K562 (cell line): ENCODE results near the gene OSBPL3. TPM values are rescaled to one million over a fixed set of nuclear protein-coding genes. Genes with fewer than 3 reads are reported as not detected.

Source experiments
- CEBPB ChIP-seq: fragments of 450-650 bp; IDR thresholded peaks from 2 replicates; pipeline ENCODE4 v1.6.1; 2016; ENCODE audit warnings: missing genetic modification characterization, missing compliant biosample characterization
- CREB3L1 ChIP-seq: fragments of 450-650 bp; IDR thresholded peaks from 2 replicates; pipeline ENCODE4 v1.6.1; 2014; ENCODE audit warnings: low read depth, mild to moderate bottlenecking, moderate library complexity, borderline replicate concordance
- DPF2 ChIP-seq: fragments of 450-650 bp; IDR thresholded peaks from 2 replicates; pipeline ENCODE4 v1.6.1; 2016
- ELF1 ChIP-seq: fragments of 200-800 bp; sonication (Bioruptor generic); IDR thresholded peaks from 2 replicates; pipeline ENCODE4 v1.6.1; 2016; ENCODE audit warnings: missing genetic modification characterization, missing compliant biosample characterization
- RBM25 ChIP-seq: fragments of 200-400 bp; formaldehyde crosslinking; IDR thresholded peaks from 2 replicates; pipeline ENCODE4 v1.6.1; 2018; ENCODE audit warnings: low read length, low read depth, moderate library complexity; ENCODE audit not compliant: severe bottlenecking
- REST ChIP-seq, 2 experiments: fragments of 450-650 bp; formaldehyde crosslinking in 1 of 2; IDR thresholded peaks; 2 replicates each; pipeline versions ENCODE4 v1.4.0 to v1.6.1; 2014 to 2020; ENCODE audit warnings: mild to moderate bottlenecking in 2 of 2, borderline replicate concordance in 1 of 2, low read depth in 1 of 2
- TAF9B ChIP-seq: fragments of 450-650 bp; IDR thresholded peaks from 2 replicates; pipeline ENCODE4 v1.6.1; 2018; ENCODE audit warnings: mild to moderate bottlenecking; ENCODE audit not compliant: partially characterized antibody
- THAP12 ChIP-seq: fragments of 250-450 bp; sonication (Bioruptor Pico); IDR thresholded peaks from 2 replicates; pipeline ENCODE4 v1.9.0; 2021; ENCODE audit warnings: mild to moderate bottlenecking, inconsistent platforms
- THRB ChIP-seq: fragments of 450-650 bp; formaldehyde crosslinking; conservative IDR thresholded peaks from 2 replicates; pipeline ENCODE4 v1.4.0; 2022; ENCODE audit warnings: mild to moderate bottlenecking, missing genetic modification characterization
- ZEB2 ChIP-seq: fragments of 450-650 bp; IDR thresholded peaks from 2 replicates; pipeline ENCODE4 v1.6.1; 2016
- ZNF133 ChIP-seq: fragments of 250-450 bp; sonication (Bioruptor Pico); IDR thresholded peaks from 2 replicates; pipeline ENCODE4 v1.4.0; 2020; ENCODE audit warnings: mild to moderate bottlenecking
- ZNF57 ChIP-seq: fragments of 450-650 bp; formaldehyde crosslinking; IDR thresholded peaks from 2 replicates; pipeline ENCODE4 v1.4.0; 2020; ENCODE audit warnings: mild to moderate bottlenecking, moderate library complexity
- ZNF707 ChIP-seq: fragments of 250-450 bp; sonication (Bioruptor Pico); conservative IDR thresholded peaks from 2 replicates; pipeline ENCODE4 v1.8.0; 2022; ENCODE audit warnings: inconsistent platforms, mild to moderate bottlenecking, moderate library complexity
- polyA plus RNA-seq, 8 experiments: library from polyadenylated mRNA; depleted of rRNA in 4 of 8; stranded (reverse) in 5 of 8; unstranded in 3 of 8; fragments of >200 nt; fragmentation: Nextera tagmentation in 2 of 8; fragmentation: Illumina TruSeq in 1 of 8; extraction: Ambion mirVana in 2 of 8; extraction: Trizol in 1 of 8; gene quantifications; 2 replicates each; pipeline versions ENCODE4 v1.2.1 to v1.2.3, GENCODE V29; 2011 to 2014; ENCODE audit warnings: inconsistent platforms in 1 of 8, missing spikeins in 1 of 8
- total RNA-seq, 7 experiments: library from RNA; depleted of rRNA in 6 of 7; stranded (reverse); fragments of >200 nt in 6 of 7; fragmentation: Illumina TruSeq in 2 of 7; extraction: Trizol in 2 of 7; gene quantifications; 2 replicates each; pipeline versions ENCODE4 v1.2.1 to v1.2.3, GENCODE V29; 2011 to 2021; ENCODE audit warnings: low replicate concordance in 1 of 7

The OSBPL3 gene
- total and polyA plus RNA-seq, 9 of the 15 experiments (the other 6 are each of a cell fraction or from before 2014, with no cell fraction given), result 4.8 to 37.2 (median 26.5) TPM

GRCh38 chr7:24778543-24779282, 201.3 kb downstream of the OSBPL3 start (continued):
- TF ChIP-seq REST (IDR thresholded peaks at IDR 0.05; ENCODE audit: borderline replicate concordance), result peak; percentile 36; the same call in 1 of the 2 replicates
- TF ChIP-seq REST (CRISPR knock-in tag; IDR thresholded peaks at IDR 0.05; ENCODE audit: low read depth), result 0 out of 2 replicates have a peak, but pooled peaks have one; percentile 55
- no peak for TF ChIP-seq ZNF57 (CRISPR knock-in tag)
- 0 out of 2 replicates have a peak, but pooled peaks have one; percentile 37 for TF ChIP-seq CREB3L1
- TF ChIP-seq ZEB2, result peak; percentile 53; the same call in 1 of the 2 replicates
- TF ChIP-seq CEBPB (tag), result peak; percentile 66
- TF ChIP-seq ZNF707 (CRISPR knock-in tag), result 0 out of 2 replicates have a peak, but pooled peaks have one; percentile 22
- TF ChIP-seq ELF1 (tag), result 0 out of 2 replicates have a peak, but pooled peaks have one; percentile 14
- TF ChIP-seq THAP12, result no peak
- TF ChIP-seq DPF2, result peak; percentile 65; the same call in 1 of the 2 replicates
- TF ChIP-seq RBM25, result no peak
- no peak; the same call in 1 of the 2 replicates for TF ChIP-seq THRB (CRISPR knock-in tag)
- TF ChIP-seq TAF9B, result peak; percentile 20
- TF ChIP-seq ZNF133 (CRISPR knock-in tag), result peak; percentile 24; the same call in 1 of the 2 replicates
